HG03442 (cell line): ENCODE measurements around the gene LIPA.
"Not testable (repeated sequence)": the region's sequence is repeated elsewhere in the genome, so short reads cannot be mapped to it uniquely, and the experiment has no call there.

Experiments used
- ATAC-seq: cut with Tn5 transposase; IDR thresholded peaks from one replicate; pipeline ENCODE4 v1.9.1; 2021; ENCODE audit warnings: mild to moderate bottlenecking, moderate library complexity; ENCODE audit not compliant: unreplicated experiment

Gene LIPA

DNA sequence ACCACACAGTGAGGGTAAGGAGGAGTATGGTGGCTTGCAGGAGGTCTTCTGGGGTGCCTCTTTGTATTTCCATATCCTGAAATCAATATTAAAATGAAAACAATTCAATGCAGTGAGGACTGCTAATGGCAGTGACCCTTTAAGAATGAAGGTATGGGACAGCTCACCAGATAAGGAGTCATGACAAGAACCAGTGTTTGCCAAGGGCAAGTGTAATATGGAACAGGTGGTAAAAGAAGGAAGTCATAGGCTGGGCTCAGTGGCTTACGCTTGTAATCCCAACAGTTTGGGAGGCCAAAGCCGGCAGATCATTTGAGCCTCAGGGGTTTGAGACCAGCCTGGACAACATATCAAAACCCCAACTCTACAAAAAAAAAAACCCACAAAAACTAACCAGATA is 20.0 kb upstream of the LIPA start:
- ATAC-seq = no peak

GRCh38 chr10:89270153-89270483 is 18.5 kb upstream of the LIPA start:
- no peak for ATAC-seq

DNA sequence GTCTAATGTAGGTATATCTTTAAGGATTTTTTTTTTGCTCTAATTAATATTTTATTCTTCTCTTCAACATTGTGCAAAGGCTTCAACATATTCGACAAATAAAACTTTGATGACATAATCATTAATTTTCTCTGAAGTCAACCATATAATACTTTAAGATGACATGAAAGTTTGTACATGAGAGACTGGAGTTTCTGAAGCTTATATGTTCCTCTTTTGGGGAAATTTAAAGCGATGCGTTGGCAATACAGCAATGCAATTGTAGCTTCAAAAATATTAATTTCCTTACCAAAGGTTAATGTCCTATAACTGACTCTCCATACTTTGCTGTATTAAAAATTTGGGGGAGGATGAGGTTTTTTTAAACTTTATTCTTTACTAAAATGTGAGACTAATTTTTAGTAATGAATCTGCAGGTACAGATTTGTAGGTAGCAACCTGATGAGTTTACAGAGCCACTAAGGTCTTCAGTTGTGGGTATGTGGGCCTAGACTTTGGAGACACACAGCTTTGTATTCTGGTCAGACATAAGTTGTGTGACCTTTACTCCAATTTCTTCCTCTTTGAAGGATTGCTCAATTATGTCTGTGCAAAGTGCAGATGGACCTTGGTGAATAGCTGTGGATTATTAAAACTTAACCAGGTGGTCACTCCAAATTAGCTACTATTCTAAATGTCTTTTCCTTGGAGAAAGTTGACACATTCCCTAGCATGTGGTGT is 18.0 kb upstream of the LIPA start:
- ATAC-seq = no peak

DNA sequence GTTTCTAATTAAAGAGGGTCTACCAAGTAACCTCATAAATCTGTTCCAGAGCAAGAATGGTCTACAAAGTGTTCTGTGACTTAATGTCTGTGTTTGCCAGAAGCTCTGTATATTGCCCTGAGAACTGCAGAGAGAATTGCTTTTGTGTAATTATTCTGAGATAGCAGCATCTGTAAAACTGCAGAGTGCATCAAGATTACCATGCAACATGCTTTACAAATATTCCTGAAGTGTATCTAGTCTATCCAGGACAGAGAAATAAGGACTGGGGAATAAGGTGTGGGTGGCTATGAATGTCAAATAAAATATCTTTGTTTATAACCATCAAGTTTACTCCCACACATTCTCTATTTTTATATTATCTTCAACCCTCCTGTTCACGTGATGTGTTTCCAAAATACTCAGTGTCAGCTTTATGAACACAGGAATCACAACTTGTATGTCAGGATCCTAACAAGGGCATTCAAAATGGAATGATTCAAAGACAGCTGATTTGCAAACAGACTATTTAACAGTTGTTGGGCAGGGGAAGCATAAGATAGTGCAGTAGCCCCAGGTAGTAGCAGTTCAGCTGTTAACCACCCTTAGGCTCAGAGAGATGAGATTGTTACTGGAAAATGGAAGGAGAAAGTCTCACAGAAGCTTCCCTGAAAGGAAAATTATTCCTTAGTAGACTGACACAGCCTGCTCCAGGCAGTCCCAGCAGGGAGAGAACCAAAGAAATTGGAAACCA is 15.3 kb upstream of the LIPA start:
- ATAC-seq = no peak

DNA sequence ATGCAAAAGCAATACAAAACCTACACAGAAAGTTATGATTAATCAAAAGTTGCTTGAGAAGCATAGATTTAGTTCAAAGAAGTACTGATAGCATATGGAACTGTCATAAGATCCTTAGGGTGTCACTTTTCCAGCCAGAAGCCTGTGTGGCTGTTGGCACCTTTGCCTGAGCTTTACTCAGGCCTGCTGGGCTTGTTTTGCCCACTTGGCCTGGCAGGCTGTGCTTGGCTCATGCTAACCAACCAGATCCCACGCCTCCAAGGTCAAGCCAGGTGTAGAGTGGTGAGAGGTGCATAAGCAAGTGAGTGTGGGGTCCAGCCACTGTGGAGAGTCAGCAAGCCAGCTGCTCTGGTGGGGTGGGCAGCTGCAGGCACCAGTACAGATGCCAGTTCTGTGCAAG is 12.0 kb upstream of the LIPA start:
- no peak for ATAC-seq

GRCh38 chr10:89263091-89263490 is 11.5 kb upstream of the LIPA start:
- ATAC-seq = no peak

DNA sequence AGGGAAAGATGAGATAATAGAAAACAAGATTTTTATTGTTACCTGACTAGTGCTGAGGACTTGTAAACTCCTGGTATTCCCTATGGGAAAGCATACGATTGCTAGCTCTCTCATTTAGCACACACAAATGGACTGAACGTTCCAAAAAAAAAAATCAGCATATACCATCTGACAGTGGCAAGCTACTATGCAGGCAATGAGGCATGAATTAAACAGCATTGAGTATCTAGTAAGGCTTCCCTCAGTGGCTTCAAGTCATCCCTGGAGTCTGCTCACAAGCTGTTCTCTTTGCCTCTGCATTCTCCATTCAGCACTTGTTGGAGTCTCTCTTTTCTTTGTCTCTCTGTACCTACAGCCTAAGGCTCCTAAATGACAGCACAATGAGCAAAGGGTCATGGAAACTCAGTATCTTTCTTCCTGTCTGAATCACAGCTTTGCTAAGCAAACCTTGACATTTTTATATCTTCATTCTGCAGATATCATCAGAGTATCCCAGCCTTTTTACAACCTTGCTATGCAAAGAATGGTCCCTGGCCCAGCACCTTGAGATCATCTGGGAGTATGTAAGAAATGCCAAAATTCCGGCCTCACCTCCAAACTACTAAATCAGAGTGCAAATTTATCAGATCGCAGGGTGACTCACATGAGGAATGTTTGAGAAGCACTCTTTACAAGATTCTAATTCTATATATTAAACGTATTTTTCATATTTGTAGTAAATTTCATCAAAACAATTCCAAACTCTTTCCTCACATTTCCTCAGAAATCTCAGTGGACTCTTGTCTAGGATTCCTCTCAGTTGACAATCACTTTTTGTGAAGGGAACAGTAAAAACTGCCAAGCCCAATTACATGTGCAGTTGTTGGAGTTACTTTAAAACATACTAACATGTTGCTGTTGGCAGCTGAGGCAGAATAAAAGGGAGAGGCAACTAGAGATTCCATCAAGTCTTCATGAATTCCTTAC is 10.8 kb upstream of the LIPA start:
- no peak for ATAC-seq

GRCh38 chr10:89258881-89259280 is 7.3 kb upstream of the LIPA start:
- no peak for ATAC-seq

- ATAC-seq = no peak
Observed at GRCh38 chr10:89257581-89257980, 6.0 kb upstream of the LIPA start.

DNA sequence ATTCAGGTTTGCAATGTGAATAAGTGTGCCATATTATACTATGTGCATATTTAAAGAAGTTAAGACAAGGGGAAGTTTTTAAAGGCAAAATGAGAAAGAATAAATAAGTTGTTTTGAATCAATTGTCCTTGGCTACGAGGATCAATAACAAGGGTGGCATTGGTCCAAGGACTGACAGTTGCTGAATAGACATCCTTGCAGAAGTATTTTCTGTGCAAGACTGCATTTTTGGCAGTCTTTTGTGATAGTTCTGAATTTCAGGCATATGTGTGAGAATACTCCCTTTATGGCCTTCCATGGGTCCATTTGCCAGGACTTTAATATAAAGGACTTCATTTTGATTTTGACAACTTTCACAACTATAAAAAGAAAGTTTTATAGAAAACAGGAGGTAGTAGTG is 5.4 kb upstream of the LIPA start:
- ATAC-seq = no peak

DNA sequence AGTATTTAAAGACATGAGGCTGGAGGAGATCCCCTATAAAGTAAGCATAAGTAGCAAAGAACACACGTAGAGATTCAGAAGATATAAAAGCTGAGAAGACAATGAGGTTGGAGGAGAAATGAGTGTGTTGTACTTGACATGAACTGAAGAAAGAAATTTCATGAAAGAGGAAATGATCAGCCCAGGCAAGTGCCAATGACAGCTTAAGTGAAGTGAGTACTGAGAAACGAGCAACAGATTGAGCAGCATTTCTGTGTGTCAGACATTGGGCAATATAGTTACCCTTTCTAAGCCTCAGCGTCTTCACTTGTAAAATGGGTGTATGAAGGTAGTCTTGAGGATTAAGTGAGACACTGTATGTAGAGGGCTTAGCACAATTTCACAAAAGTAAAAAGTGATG is 4.8 kb upstream of the LIPA start:
- ATAC-seq = no peak

DNA sequence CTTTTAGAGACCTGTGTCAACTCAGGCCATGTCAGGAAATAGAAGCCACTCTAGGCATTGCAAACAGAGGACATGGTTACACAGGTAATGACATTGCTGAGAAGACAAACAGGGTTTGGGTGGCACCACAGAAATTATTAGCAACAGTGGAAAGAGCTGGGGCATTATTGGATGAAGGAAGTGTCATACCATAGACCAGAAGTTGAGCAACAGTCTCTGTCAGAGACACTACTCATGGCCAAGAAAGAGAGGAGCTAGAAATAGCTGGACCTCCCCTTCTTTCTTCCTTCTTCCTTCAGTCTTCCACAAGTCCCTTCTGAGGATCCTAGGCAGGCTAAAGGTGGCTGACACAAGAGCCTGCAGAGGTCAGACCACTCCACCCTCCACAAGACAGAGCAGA is 4.2 kb upstream of the LIPA start:
- ATAC-seq = no peak

DNA sequence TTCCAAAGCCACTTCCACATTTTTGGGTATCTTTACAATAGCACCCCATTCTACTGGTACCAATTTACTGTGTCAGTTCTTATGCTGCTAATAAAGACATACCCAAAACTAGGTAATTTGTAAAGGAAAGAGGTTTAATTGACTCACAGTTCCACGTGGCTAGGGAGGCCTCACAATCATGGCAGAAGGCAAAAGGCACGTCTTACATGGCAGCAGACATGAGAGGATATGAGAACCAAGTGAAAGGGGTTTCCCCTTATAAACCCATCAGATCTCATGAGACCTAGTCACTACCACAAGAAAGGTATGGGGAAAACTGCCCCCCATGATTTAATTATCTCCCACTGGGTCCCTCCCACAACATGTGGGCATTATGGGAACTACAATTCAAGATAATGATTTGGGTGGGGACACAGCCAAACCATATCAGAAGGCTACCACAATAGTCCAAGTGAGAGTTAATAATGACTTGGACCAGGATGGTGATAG is 3.6 kb upstream of the LIPA start:
- ATAC-seq = not testable (repeated sequence)

DNA sequence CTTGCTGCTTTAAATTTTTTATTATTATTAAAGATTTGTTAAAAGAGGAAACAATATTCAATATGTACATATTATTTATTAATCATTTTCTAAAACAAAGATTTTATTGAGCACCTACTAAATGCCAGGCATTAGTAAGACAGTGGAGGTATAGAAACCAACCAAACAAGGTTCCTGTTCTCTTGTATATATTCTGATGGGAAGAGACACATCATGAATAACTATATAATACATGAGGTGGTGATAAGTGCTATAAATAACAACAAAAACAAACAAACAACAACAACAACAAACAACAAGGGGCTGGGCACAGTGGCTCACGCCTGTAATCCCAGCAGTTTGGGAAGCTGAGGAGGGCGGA is 630 bp upstream of the LIPA start:
- ATAC-seq = no peak

- no peak for ATAC-seq
Observed at GRCh38 chr10:89250865-89251408, 638 bp downstream of the LIPA start.

GRCh38 chr10:89248990-89249389 is 2.6 kb downstream of the LIPA start:
- no peak for ATAC-seq

DNA sequence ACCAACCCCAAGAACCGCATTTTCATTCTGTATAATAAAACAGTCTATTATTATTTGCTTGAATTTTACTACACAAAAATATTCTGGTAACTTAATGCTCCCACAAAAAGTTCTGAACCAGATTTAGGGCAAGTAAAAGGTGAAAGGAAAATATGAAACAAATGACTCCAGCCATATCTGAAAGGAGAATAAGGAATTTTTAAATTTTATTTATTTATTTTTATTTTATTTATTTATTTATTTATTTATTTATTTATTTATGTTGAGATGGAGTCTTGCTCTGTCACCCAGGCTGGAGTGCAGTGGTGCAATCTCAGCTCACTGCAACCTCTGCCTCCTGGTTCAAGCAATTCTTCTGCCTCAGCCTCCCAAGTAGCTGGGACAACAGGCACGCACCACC is 4.0 kb downstream of the LIPA start:
- ATAC-seq = not testable (repeated sequence)

DNA sequence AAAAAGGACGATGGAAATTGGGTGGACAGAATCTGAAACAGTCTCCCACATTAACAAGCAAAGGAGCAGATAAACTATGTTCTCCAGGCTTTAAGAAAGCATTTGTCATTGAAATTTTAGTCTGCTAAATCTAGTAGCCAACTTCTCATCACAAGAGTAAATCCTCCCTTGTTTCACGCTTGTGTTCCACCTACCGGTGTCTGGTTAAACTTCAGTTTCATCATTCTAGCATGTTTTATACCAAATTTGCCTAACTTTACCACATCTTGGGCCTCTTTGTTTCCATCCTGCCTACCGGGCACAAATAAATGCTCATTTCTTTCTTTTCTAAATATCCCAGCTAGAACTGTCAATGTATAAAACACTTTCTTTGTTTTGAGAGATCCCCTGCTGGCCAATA is 5.8 kb downstream of the LIPA start:
- ATAC-seq = peak; percentile 47

DNA sequence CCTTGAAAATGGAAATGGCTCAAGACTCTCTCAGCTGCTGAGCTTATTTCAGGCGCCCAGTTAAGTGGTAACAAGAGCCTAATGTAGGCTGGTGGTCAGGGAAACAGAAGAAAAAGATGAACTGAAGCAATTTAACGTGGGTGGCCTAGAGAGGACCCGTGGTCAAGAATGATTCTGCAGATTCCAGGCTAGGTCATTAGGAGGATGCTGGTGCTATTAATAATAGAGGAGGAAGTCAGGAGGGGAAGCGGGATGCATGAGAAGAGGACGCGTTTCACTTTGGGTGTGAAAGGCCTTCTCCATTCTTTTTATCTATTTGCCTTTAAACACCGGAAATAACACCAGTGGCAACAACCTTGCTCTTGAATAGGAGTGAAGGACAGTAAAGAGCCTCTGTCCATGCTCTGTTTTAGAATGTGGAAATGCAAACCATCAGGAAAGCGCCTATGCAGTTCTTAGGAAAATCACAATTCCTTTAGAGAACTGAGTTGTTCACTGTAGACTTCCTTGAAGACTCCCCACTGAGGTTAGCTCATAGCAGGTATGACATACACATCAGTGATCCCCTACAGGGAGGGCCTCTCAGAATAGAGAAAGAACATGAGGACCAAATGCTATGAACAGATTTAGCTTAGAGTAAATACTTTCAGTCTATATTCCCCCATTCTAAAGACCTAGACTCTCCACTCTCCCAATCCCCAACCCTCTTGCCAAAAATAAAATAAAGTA is 8.6 kb downstream of the LIPA start:
- ATAC-seq = no peak

DNA sequence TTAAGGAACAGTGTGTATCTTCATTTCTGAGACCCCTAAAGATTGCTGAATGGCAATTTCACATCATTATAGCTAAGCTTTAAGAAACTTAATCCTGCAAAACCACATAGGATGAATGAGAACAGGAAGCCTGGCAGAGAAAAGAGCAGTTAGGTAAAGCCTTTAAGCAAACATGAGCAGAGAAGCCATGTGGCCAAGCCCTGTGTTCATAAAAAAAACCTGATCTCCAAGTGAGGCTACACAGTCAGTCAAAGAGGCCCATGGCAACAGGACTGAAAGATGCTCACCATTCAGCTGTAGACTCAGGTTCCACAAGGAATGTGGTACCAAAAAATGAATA is 9.3 kb downstream of the LIPA start:
- ATAC-seq = no peak
